Measurements from ENCODE around the gene CEACAM19. TPM values are rescaled to one million over a fixed set of nuclear protein-coding genes. Genes with fewer than 3 reads are reported as not detected.

The CEACAM19 gene
- total and polyA plus RNA-seq, 2 of the 13 experiments (the other 11 are each of a cell fraction or from before 2014, with no cell fraction given) = 1.3 to 4.0 TPM

- TF ChIP-seq ZFP91 (CRISPR knock-in tag; IDR thresholded peaks at IDR 0.05; ENCODE audit: borderline replicate concordance) = peak; percentile 75; the same call in 1 of the 2 replicates
- no peak for TF ChIP-seq ZNF510 (CRISPR knock-in tag; IDR thresholded peaks at IDR 0.05; ENCODE audit: low read depth)
- TF ChIP-seq SP1 (IDR thresholded peaks at IDR 0.05) = no peak
- TF ChIP-seq SP1 (CRISPR knock-in tag; IDR thresholded peaks at IDR 0.05) = no peak; the same call in 1 of the 2 replicates
- TF ChIP-seq ERF (CRISPR knock-in tag; IDR thresholded peaks at IDR 0.05) = peak; percentile 83; the same call in 1 of the 2 replicates
- TF ChIP-seq ZNF142 (CRISPR knock-in tag; IDR thresholded peaks at IDR 0.05) = no peak
- peak; percentile 70 for TF ChIP-seq SPEN (CRISPR knock-in tag; IDR thresholded peaks at IDR 0.05; ENCODE audit: low read depth)
- TF ChIP-seq MXD1 (CRISPR knock-in tag; IDR thresholded peaks at IDR 0.05) = no peak
- TF ChIP-seq ZNF501 (CRISPR knock-in tag; IDR thresholded peaks at IDR 0.05) = peak; percentile 71
- peak; percentile 89 for TF ChIP-seq NR2F6 (IDR thresholded peaks at IDR 0.05)
- peak; percentile 89 for TF ChIP-seq NR2F6 (CRISPR knock-in tag; IDR thresholded peaks at IDR 0.05)
- peak; percentile 38 for TF ChIP-seq PHF5A (CRISPR knock-in tag; IDR thresholded peaks at IDR 0.05; ENCODE audit: low read depth, unreplicated experiment)
- TF ChIP-seq SNAI1 (CRISPR knock-in tag; IDR thresholded peaks at IDR 0.05; ENCODE audit: borderline replicate concordance) = no peak
- peak; percentile 83; the same call in 1 of the 2 replicates for TF ChIP-seq SIX4 (CRISPR knock-in tag; IDR thresholded peaks at IDR 0.05)
- no peak for TF ChIP-seq NFKBIZ (CRISPR knock-in tag; IDR thresholded peaks at IDR 0.05)
- peak; percentile 26; the same call in 1 of the 2 replicates for TF ChIP-seq ZBTB25 (CRISPR knock-in tag; IDR thresholded peaks at IDR 0.05)
- TF ChIP-seq PATZ1 (CRISPR knock-in tag; IDR thresholded peaks at IDR 0.05) = peak; percentile 99
- no peak for TF ChIP-seq MAFK (conservative IDR thresholded peaks at IDR 0.05 in 1 of 2, IDR thresholded peaks at IDR 0.05 in 1 of 2; ENCODE audit: low read length in 2 of 2)
- TF ChIP-seq ZNF552 (CRISPR knock-in tag; IDR thresholded peaks at IDR 0.05; ENCODE audit: borderline replicate concordance) = peak; percentile 34; the same call in 1 of the 2 replicates
Measured at GRCh38 chr19:44718441-44719261, 47.4 kb downstream of the CEACAM19 start (continued).
